GM18502 (cell line): ENCODE results near the gene APOL2.
"Not testable (repeated sequence)": the region's sequence is repeated elsewhere in the genome, so short reads cannot be mapped to it uniquely, and the experiment has no call there.

Experiments used
- ATAC-seq: cut with Tn5 transposase; IDR thresholded peaks from one replicate; pipeline ENCODE4 v1.9.1; 2021; ENCODE audit warnings: mild to moderate bottlenecking; ENCODE audit not compliant: unreplicated experiment, poor library complexity

The APOL2 gene

DNA sequence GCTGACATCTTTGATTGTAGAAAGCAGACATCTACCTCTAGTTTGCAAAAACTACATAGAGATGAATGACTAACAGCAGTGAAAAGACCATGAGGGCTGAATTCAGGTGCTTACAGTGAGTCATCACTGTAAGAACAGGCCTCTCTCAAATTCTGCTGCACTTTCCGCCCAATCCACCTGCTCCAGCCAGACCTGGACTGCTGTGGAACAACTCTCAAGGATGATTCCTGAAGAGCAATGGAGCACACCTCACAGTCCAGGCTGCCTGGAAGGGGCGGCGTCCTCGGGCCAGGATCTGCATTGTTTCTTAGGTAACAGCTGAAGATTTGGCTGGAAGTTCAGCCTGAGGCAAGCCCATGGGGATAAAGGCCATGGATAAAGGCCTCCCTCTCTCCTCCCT is 15.1 kb downstream of the APOL2 start:
- ATAC-seq = no peak

DNA sequence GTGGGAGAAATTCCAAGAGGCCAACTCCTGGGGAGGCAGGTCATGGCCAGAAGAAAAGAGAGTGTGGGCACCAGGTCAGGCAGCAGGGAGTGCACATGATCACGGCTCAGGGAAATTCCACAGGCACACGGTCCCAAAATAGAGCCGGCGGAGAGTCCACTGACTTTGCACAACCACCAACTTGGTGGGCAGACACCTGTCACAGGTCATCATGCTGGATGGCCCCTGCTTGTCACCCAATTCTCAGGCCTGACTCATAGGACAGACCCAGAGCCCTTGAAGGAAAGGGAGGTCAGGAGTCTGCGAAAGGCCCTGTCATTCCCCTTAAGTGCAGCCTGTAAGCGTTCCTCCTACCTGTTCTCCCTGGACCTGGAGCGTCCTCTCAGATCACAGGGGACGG is 15.8 kb downstream of the APOL2 start:
- ATAC-seq = no peak

DNA sequence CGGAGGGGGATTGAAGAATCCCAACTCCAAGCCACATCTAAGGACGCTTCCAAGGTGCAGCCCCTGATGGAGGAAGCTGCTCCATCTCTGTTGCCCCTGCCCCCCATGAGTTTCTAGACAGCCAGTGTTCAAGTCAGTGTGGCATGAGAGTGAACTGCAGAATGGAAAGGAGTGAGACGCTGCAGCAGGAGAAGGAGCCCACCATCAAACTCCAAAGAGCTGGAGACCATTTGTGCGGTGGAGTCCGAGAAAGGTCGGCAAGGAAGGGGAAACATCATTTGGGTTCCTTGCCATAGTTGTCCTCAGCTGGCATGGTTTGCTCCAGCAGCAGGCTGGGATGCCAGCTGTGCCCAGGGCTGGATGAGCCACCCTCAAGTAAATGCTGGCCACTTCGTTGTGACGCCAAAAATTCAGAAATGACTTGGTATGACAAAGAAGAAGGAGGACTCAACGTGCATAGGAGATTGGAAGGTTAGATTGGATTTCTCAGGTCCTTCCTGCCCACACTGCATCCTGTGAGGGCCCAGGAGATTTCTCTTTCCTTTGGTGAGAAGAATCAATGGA is 16.4 kb downstream of the APOL2 start:
- no peak for ATAC-seq

- no peak for ATAC-seq
Observed at GRCh38 chr22:36221799-36222751, 17.3 kb downstream of the APOL2 start.

- ATAC-seq = no peak
Observed at GRCh38 chr22:36220451-36220921, 18.8 kb downstream of the APOL2 start.

DNA sequence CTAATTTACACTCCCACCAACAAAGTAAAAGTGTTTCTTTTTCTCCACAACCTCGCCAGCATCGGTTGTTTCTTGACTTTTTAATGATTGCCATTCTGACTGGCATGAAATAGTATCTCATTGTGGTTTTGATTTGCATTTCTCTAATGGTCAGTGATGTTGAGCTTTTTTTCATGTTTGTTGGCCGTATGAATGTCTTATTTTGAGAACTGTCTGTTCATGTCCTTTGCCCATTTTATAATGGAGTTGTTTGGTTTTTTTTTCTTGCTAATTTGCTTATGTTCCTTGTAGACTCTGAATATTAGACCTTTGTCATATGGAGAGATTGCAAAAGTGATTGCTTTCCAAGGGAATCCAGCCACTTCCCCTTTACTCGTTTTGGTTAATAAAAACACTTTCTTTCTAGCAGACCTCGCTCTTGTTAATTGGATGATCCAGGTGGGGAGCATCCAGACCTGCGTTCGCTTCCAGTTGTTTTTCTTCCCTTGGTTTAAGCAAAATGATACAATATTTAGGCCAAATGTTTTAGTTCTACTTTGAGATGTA is 20.6 kb downstream of the APOL2 start:
- no peak for ATAC-seq

DNA sequence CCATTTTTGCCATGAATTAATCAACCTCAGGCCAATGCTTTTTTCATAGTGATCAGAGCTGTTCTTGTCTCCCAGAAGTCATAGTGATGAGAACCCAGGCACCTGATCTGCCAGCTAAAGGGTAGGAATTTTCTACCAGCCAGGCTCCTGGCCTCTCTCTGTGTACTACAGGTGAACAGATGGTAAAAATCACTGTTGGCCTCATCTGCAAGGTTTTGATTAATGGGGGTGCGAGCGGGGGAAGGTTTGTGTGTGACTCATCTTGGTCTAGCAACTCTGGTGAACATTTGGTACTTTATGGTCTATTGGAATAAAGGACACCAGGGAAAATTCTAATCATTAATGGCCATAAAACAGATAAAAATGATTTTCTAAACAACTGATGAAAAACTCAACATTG is 23.3 kb downstream of the APOL2 start:
- ATAC-seq = no peak

DNA sequence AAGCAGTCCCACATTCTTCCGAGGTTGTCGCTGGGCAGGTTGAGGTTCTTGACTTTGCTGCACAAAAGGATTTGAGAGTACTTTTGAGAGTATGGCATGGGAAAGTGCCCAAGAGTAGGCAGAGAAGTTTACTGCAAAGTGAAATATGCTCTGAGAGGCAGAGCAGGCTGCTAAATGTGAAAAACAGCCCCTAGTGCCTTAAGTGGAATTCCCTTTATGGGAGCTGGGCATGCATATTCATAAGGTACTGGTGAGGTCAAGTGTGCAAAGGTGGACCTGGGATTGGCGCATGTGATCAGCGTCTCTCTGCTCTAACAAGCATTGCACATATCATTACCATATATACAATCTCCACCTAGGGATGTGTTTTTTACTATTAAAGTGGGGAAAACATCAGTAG is 25.7 kb downstream of the APOL2 start:
- no peak for ATAC-seq

GRCh38 chr22:36212901-36213300 is 26.4 kb downstream of the APOL2 start:
- ATAC-seq = no peak

- ATAC-seq = no peak
Observed at GRCh38 chr22:36211237-36211861, 28.0 kb downstream of the APOL2 start.

- ATAC-seq = no peak
Observed at GRCh38 chr22:36210224-36210623, 29.1 kb downstream of the APOL2 start.

DNA sequence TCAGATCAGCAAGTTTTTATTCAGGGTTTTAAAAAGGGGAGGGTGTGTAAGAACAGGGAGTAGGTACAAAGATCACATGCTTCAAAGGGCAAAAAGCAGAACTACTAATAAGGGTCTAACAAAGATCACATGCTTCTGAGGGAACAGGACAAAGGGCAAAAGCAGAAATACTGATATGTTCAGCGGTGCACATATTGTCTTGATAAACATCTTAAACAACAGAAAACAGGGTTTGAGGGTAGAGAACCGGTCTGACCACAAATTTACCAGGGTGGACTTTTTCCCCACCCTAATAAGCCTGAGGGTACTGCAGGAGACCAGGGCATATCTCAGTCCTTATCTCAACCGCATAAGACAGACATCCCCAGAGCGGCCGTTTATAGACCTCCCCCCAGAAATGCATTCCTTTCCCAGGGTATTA is 29.8 kb downstream of the APOL2 start:
- not testable (repeated sequence) for ATAC-seq

- no peak for ATAC-seq
Observed at GRCh38 chr22:36208914-36209313, 30.4 kb downstream of the APOL2 start.

DNA sequence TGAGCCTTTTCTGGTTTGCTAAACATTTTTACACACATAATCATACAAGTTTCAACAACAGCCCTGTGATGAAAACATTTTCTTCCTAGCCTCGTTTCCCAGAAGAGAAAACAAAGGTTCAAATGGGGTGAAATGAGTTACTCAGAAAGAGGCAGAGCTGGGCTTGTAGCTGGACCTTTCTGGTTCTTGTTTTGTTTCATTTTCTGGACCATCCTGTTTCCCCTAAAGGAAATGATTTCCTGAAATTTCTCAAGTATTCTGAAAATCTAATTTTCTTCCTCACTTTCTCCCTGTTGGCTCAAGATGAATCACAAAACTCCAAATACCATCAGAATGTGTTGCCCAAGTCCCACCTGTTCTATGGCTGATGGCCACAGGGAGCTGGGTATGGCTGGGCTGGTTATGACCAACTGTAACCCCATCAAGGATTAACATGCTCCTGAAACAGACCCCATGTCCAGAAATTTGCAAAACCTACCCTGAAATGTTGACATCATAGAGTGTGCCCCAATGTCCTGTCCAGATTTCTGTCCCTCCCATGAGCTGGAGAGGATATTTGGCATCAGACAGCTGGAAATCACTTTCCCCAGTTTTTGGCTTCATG is 31.1 kb downstream of the APOL2 start:
- ATAC-seq = no peak

- no peak for ATAC-seq
Observed at GRCh38 chr22:36206255-36206654, 33.1 kb downstream of the APOL2 start.

- ATAC-seq = not testable (repeated sequence)
Observed at GRCh38 chr22:36205573-36205972, 33.8 kb downstream of the APOL2 start.

GRCh38 chr22:36204632-36205015 is 34.7 kb downstream of the APOL2 start:
- ATAC-seq = no peak

DNA sequence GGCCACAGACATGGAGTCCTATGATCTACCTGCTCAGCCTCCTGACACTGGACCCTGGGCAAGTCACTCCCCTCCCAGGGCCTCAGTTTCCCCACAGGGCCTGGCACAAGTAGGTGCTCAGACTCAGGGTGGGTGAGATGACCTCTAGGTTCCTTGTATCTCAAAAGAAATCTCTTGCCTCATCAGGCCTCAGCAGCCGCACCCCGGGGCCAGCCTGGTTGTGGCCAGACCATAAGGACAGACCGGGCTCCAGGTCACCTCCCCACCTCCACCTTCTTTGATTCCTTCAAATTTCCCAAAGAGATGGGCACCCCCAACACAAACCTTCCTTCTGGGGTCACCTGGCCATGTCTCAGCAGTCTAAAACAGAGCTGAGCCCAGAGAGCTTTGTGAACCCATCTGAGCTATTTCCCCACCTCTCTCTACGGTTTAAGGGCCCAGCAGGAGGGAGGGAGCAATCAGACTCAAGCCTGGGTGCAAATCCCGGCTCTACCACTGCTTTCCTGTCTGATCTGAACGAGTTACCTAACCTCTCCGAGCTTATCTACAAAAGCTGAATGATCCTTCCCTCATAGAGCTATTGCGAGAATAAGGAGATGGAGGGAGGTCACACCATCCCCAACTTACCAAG is 35.2 kb downstream of the APOL2 start:
- ATAC-seq = no peak

- ATAC-seq = not testable (repeated sequence)
Observed at GRCh38 chr22:36203441-36203840, 35.9 kb downstream of the APOL2 start.

GRCh38 chr22:36202906-36203305 is 36.4 kb downstream of the APOL2 start:
- ATAC-seq = not testable (repeated sequence)
